Activated B cell treated with CpG ODN at 0.5 μM for 24 hours (primary cell): ENCODE measurements around the gene IL17B. TPM values are rescaled to one million over a fixed set of nuclear protein-coding genes. Genes with fewer than 3 reads are reported as not detected.

Source experiments
- ATAC-seq: fragments of 200-7000 bp; cut with Tn5 transposase; one replicate; pipeline ENCODE4 v1.10.0; 2021; ENCODE audit warnings: low read depth, mild to moderate bottlenecking, moderate library complexity
- CTCF ChIA-PET: fragments of 350-600 bp; sonication (Branson Sonifier 250); formaldehyde crosslinking; loops from one replicate; lab custom pipeline; 2021; ENCODE audit warnings: antibody characterized with exemption; lab: Charles Lee
- POLR2A ChIA-PET: fragments of 350-600 bp; sonication (Branson Sonifier 250); formaldehyde crosslinking; loops from one replicate; lab custom pipeline; 2021; ENCODE audit warnings: antibody characterized with exemption; lab: Charles Lee
- DNase-seq: peaks from one replicate; pipeline ENCODE4 v3.0.0; 2022
- H3K27ac Mint-ChIP-seq: one replicate; pipeline ENCODE4 v1.8.0; 2020; ENCODE audit warnings: mixed read lengths
- H3K27me3 Mint-ChIP-seq: one replicate; pipeline ENCODE4 v1.8.0; 2021; ENCODE audit warnings: mixed read lengths
- H3K36me3 Mint-ChIP-seq: one replicate; pipeline ENCODE4 v1.8.0; 2021; ENCODE audit warnings: low read depth, mixed read lengths
- H3K4me1 Mint-ChIP-seq: one replicate; pipeline ENCODE4 v1.8.0; 2021; ENCODE audit warnings: mixed read lengths
- H3K4me3 Mint-ChIP-seq: one replicate; pipeline ENCODE4 v1.8.0; 2020; ENCODE audit warnings: mild to moderate bottlenecking, mixed read lengths
- H3K9me3 Mint-ChIP-seq: one replicate; pipeline ENCODE4 v1.8.0; 2020; ENCODE audit warnings: mixed read lengths
- CTCF ChIP-seq: fragments of 200-600 bp; IDR thresholded peaks from one replicate; pipeline ENCODE4 v1.8.0; 2022; ENCODE audit warnings: antibody characterized with exemption, mild to moderate bottlenecking
- intact Hi-C: fragments of 100-400 bp; cut with micrococcal nuclease; formaldehyde crosslinking; loops from one replicate; pipeline ENCODE4 v1.15.1; 2024
- total RNA-seq: library from RNA; stranded (reverse); gene quantifications from 2 replicates; pipeline ENCODE4 v1.2.3, GENCODE V29; 2022

Gene IL17B
- total RNA-seq, 1 donor from 2014 or later, result not detected

GRCh38 chr5:149367972-149368645 is 11.0 kb downstream of the IL17B start:
- DNase-seq (no peak), ATAC-seq (no peak)
- Mint-ChIP-seq H3K4me3 (no peak overlapping the region), H3K4me1 (peaks cover 5% of the 10 kb centered on the region), H3K27ac (no peak overlapping the region), H3K27me3 (no peaks in the 10 kb centered on the region), H3K36me3 (no peaks in the 10 kb centered on the region), H3K9me3 (no peaks in the 10 kb centered on the region)
- ChIA-PET CTCF (interaction anchor here (0.9 to 2.7 kb wide), 11 partner anchors 8 to 211 kb away, joined by 3 to 13 read pairs (median 6); partner anchors contain the start of genes GRPEL2 and PCYOX1L), POLR2A (interaction anchor here (0.6 to 0.9 kb wide), 3 partner anchors 13 to 71 kb away, joined by 3 read pairs; partner anchors contain the start of gene GRPEL2)
- intact Hi-C loops, result loop anchor here (1.0 kb wide), 1 partner anchor 51 kb away; no protein-coding TSS in a partner anchor
- no peak for TF ChIP-seq CTCF

GRCh38 chr5:149367249-149367971 is 11.7 kb downstream of the IL17B start:
- H3K27ac Mint-ChIP-seq, result no peak overlapping the region
- no peaks in the 10 kb centered on the region for H3K27me3 Mint-ChIP-seq
- H3K4me1 Mint-ChIP-seq, result peaks cover 5% of the 10 kb centered on the region
- intact Hi-C loops, result loop anchor here (1.0 kb wide), 1 partner anchor 50 kb away; no protein-coding TSS in a partner anchor
- TF ChIP-seq CTCF, result peak; percentile 40
- H3K36me3 Mint-ChIP-seq, result no peaks in the 10 kb centered on the region
- no peaks in the 10 kb centered on the region for H3K9me3 Mint-ChIP-seq
- ATAC-seq (peak; percentile 85), DNase-seq (peak; percentile 29)
- H3K4me3 Mint-ChIP-seq, result no peak overlapping the region
- ChIA-PET POLR2A (interaction anchor here (0.6 to 1.2 kb wide), 3 partner anchors 10 to 22 kb away, joined by 3 to 5 read pairs (median 3); partner anchors contain the start of genes GRPEL2 and PCYOX1L), CTCF (interaction anchor here (1.0 to 2.7 kb wide), 9 partner anchors 9 to 198 kb away, joined by 3 to 13 read pairs (median 7); partner anchors contain the start of genes GRPEL2 and PCYOX1L)

DNA sequence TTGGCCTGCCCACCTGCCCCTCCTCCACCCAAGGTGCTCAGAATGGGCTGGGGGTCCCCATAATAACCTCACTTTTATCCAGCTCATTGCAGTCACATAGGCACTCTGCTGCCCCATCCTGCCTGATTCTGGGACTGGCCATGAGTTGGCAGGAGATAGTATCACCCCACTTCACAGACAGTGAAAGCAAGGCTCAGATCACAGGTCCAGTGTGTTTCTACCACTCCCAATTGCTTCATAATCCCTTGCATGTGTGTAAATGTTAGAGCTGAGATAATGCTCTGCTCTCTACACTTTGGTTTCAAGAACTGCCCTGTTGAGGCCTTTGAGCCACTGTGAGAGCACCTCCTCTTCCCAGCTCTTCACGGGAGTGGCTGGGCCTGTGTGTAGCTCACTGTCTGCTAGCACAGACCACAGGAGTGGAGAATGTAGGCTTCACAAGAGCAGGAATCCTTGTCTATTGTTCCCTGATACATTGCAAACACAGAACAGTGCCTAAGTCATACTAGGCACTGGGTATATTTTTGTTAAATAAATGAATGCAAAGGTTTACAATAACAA is 12.8 kb downstream of the IL17B start:
- Mint-ChIP-seq H3K27me3 (no peaks in the 10 kb centered on the region), H3K4me1 (peaks cover 5% of the 10 kb centered on the region), H3K27ac (no peak overlapping the region), H3K36me3 (no peaks in the 10 kb centered on the region), H3K9me3 (no peaks in the 10 kb centered on the region), H3K4me3 (no peak overlapping the region)
- intact Hi-C loops, result no loop called here
- DNase-seq (no peak), ATAC-seq (no peak)
- ChIA-PET CTCF (interaction anchor here (1.0 to 2.7 kb wide), 5 partner anchors 18 to 199 kb away, joined by 3 to 12 read pairs (median 3); partner anchors contain the start of gene GRPEL2), POLR2A (interaction anchor here (1.2 kb wide), 1 partner anchor 9 kb away, joined by 5 read pairs; the partner anchor contains the start of gene PCYOX1L)
- TF ChIP-seq CTCF, result no peak

- Mint-ChIP-seq H3K9me3 (no peaks in the 10 kb centered on the region), H3K27ac (no peak overlapping the region), H3K4me3 (no peak overlapping the region), H3K4me1 (peaks cover 5% of the 10 kb centered on the region), H3K27me3 (no peaks in the 10 kb centered on the region), H3K36me3 (no peaks in the 10 kb centered on the region)
- no peak for TF ChIP-seq CTCF
- ATAC-seq, result no peak
- POLR2A ChIA-PET, result no interaction called here
- no peak for DNase-seq
- intact Hi-C loops, result no loop called here
- CTCF ChIA-PET, result interaction anchor here (1.0 to 1.1 kb wide), 2 partner anchors 19 to 45 kb away, joined by 3 read pairs; no protein-coding TSS in a partner anchor
These were observed 13.7 kb downstream of the IL17B start for GRCh38 chr5:149365418-149365817.
